Measurements from ENCODE around the gene RHBDL2.

DNA sequence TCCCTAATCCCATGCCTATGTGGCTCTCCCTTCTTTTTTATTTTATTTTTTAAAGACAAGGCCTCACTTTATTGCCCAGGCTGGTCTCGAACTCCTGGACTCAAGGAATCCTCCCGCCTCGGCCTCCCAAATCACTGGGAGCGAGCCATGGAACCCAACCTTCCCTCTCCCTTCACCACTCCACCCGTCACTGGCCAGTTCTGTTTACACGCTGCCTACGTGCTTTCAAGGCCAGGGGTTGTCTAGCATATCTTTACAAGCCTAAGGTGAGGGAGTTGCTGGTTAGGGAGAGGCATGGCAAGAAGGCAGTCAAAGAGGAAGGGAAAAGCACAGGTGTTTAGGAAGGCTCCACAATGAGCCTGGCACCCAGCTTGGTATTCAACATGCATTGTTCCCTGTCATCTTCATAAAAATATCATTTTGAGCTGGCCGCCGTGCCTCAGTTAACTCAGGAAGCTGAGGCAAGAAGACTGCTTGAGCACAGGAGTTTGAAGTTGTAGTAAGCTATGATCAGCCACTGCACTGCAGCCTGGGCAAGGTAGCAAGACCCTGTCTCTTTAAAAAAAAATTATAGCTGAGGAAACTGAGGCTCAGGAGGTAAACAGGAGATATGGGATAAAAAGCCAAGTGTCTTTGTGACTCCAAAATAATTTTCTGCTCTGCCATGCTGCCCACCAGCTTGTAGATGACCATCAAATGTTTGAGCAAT, 1.1 kb downstream of the RHBDL2 start:
- no peak for TF ChIP-seq POLR2A (IDR thresholded peaks at IDR 0.05)
- TF ChIP-seq, protein P1, sequence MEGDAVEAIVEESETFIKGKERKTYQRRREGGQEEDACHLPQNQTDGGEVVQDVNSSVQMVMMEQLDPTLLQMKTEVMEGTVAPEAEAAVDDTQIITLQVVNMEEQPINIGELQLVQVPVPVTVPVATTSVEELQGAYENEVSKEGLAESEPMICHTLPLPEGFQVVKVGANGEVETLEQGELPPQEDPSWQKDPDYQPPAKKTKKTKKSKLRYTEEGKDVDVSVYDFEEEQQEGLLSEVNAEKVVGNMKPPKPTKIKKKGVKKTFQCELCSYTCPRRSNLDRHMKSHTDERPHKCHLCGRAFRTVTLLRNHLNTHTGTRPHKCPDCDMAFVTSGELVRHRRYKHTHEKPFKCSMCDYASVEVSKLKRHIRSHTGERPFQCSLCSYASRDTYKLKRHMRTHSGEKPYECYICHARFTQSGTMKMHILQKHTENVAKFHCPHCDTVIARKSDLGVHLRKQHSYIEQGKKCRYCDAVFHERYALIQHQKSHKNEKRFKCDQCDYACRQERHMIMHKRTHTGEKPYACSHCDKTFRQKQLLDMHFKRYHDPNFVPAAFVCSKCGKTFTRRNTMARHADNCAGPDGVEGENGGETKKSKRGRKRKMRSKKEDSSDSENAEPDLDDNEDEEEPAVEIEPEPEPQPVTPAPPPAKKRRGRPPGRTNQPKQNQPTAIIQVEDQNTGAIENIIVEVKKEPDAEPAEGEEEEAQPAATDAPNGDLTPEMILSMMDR (IDR thresholded peaks at IDR 0.05): no peak
